KMS-11 (cell line): ENCODE measurements around the gene CCNE1.

Source experiments
- H2AFZ ChIP-seq: fragments of 200-600 bp; sonication (generic); 2 replicates; pipeline ENCODE4 v1.6.1; 2016; ENCODE audit warnings: antibody characterized with exemption, mixed run types, low read depth
- H3K27ac ChIP-seq: fragments of 200-600 bp; sonication (generic); 2 replicates; pipeline ENCODE4 v1.6.1; 2016; ENCODE audit warnings: mild to moderate bottlenecking, mixed run types
- H3K27me3 ChIP-seq: fragments of 200-600 bp; sonication (generic); 2 replicates; pipeline ENCODE4 v1.6.1; 2017; ENCODE audit warnings: mild to moderate bottlenecking, low read depth, mixed run types, moderate library complexity; ENCODE audit not compliant: insufficient read depth
- H3K36me3 ChIP-seq: fragments of 200-600 bp; sonication (generic); 2 replicates; pipeline ENCODE4 v1.6.1; 2017; ENCODE audit warnings: mild to moderate bottlenecking, mixed run types; ENCODE audit not compliant: insufficient read depth
- H3K4me1 ChIP-seq: fragments of 200-600 bp; sonication (generic); 2 replicates; pipeline ENCODE4 v1.6.1; 2016; ENCODE audit warnings: mild to moderate bottlenecking, low read depth, mixed run types; ENCODE audit not compliant: poor library complexity, severe bottlenecking
- H3K4me2 ChIP-seq: fragments of 200-600 bp; sonication (generic); 2 replicates; pipeline ENCODE4 v1.7.0; 2016; ENCODE audit warnings: mild to moderate bottlenecking, mixed run types
- H3K4me3 ChIP-seq: fragments of 200-600 bp; sonication (generic); IDR thresholded peaks from 2 replicates; pipeline ENCODE4 v1.6.1; 2017; ENCODE audit warnings: low read depth, low read length, mixed read lengths; ENCODE audit not compliant: insufficient read depth
- H3K79me2 ChIP-seq: fragments of 200-600 bp; sonication (generic); 2 replicates; pipeline ENCODE4 v1.6.1; 2016; ENCODE audit warnings: low read depth, mixed run types; ENCODE audit not compliant: insufficient read depth
- H3K9ac ChIP-seq: fragments of 200-600 bp; sonication (generic); 2 replicates; pipeline ENCODE4 v1.6.1; 2016; ENCODE audit warnings: mild to moderate bottlenecking, mixed run types
- H4K20me1 ChIP-seq: fragments of 200-600 bp; sonication (generic); 2 replicates; pipeline ENCODE4 v1.6.1; 2016; ENCODE audit warnings: mild to moderate bottlenecking, mixed run types; ENCODE audit not compliant: insufficient read depth
- TF ChIP-seq, protein P1 (sequence below): fragments of 200-600 bp; sonication (generic); conservative IDR thresholded peaks from 2 replicates; pipeline ENCODE4 v1.6.1; 2017; ENCODE audit warnings: low read depth, mild to moderate bottlenecking, antibody characterized with exemption, low read length, moderate library complexity, mixed read lengths

The CCNE1 gene

GRCh38 chr19:29809795-29810503 lies 1.8 kb upstream of the CCNE1 start:
- H3K4me1 ChIP-seq: no peaks in the 10 kb centered on the region
- H3K4me3 ChIP-seq: no peak overlapping the region
- H4K20me1 ChIP-seq: no peaks in the 10 kb centered on the region
- H3K9ac ChIP-seq: no peak overlapping the region
- peak overlapping the region; percentile 58; the same call in 1 of the 2 replicates for H2AFZ ChIP-seq
- H3K79me2 ChIP-seq: no peaks in the 10 kb centered on the region
- no peak overlapping the region; the same call in 1 of the 2 replicates for H3K4me2 ChIP-seq
- H3K27me3 ChIP-seq: no peaks in the 10 kb centered on the region
- TF ChIP-seq, protein P1, sequence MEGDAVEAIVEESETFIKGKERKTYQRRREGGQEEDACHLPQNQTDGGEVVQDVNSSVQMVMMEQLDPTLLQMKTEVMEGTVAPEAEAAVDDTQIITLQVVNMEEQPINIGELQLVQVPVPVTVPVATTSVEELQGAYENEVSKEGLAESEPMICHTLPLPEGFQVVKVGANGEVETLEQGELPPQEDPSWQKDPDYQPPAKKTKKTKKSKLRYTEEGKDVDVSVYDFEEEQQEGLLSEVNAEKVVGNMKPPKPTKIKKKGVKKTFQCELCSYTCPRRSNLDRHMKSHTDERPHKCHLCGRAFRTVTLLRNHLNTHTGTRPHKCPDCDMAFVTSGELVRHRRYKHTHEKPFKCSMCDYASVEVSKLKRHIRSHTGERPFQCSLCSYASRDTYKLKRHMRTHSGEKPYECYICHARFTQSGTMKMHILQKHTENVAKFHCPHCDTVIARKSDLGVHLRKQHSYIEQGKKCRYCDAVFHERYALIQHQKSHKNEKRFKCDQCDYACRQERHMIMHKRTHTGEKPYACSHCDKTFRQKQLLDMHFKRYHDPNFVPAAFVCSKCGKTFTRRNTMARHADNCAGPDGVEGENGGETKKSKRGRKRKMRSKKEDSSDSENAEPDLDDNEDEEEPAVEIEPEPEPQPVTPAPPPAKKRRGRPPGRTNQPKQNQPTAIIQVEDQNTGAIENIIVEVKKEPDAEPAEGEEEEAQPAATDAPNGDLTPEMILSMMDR: no peak
- no peaks in the 10 kb centered on the region for H3K36me3 ChIP-seq
- H3K27ac ChIP-seq: no peak overlapping the region

DNA sequence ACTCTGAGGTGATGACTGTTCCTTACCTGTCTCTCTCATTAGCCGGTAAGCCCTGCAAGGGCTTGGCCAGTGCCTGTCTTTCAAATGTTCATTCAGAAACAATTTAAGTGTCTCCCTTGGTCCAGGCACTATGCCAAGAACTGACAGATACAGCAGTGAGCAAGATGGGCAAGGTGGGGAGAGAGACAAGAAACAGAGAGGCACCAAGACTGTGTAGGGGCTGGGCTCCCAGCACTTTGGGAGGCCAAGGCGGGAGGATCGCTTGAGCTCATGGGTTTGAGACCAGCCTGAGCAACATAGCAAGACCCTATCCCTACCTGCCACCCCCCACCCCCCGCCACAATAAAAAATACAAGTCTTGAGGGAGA lies 1.3 kb upstream of the CCNE1 start:
- Histone ChIP-seq H3K36me3 (no peaks in the 10 kb centered on the region), H3K9ac (peak overlapping the region; percentile 83; the same call in 1 of the 2 replicates), H2AFZ (peak overlapping the region; percentile 58), H4K20me1 (no peaks in the 10 kb centered on the region), H3K27me3 (no peaks in the 10 kb centered on the region), H3K79me2 (no peaks in the 10 kb centered on the region), H3K4me3 (no peak overlapping the region), H3K4me2 (peak overlapping the region; percentile 44), H3K27ac (peak overlapping the region; percentile 46; the same call in 1 of the 2 replicates), H3K4me1 (no peaks in the 10 kb centered on the region)
- TF ChIP-seq, protein P1: no peak

DNA sequence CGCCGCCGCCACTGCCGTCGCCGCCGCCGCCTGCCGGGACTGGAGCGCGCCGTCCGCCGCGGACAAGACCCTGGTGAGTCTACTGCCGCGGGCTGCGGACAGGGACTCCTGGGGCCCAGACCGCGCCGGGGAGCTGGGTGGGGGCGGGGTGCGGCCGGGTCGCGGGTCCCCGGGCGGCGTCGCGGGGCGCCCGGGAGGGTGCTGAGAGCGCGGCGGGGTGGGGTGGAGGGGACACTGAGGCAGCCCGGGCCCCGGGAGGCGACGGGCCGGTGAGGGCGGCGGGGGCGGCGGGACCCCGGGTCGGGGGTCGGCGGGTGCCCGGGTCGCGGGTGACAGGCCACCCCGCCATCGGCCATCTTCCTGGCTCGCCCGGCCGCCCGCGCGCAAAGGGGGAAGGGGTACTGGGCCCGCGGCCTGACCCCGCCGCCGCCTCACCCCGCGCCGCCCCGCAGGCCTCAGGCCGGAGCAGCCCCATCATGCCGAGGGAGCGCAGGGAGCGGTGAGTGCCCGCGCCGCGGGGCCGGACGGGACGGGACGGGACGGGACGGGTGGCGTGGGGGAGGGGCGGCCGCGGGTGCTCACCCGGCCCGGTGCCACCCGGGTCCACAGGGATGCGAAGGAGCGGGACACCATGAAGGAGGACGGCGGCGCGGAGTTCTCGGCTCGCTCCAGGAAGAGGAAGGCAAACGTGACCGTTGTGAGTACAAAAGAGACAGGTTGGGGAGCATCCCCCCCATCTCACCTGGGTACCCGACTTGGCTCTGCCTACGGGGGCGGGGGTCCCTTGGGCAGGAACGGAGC lies 489 bp downstream of the CCNE1 start:
- H3K4me1 ChIP-seq: no peaks in the 10 kb centered on the region
- no peaks in the 10 kb centered on the region for H4K20me1 ChIP-seq
- no peaks in the 10 kb centered on the region for H3K79me2 ChIP-seq
- H3K4me2 ChIP-seq: peak overlapping the region; percentile 64
- H3K4me3 ChIP-seq: no peak overlapping the region
- peak overlapping the region; percentile 47; the same call in 1 of the 2 replicates for H2AFZ ChIP-seq
- no peak overlapping the region for H3K27ac ChIP-seq
- H3K9ac ChIP-seq: no peak overlapping the region; the same call in 1 of the 2 replicates
- no peaks in the 10 kb centered on the region for H3K27me3 ChIP-seq
- TF ChIP-seq, protein P1: no peak
- no peaks in the 10 kb centered on the region for H3K36me3 ChIP-seq

DNA sequence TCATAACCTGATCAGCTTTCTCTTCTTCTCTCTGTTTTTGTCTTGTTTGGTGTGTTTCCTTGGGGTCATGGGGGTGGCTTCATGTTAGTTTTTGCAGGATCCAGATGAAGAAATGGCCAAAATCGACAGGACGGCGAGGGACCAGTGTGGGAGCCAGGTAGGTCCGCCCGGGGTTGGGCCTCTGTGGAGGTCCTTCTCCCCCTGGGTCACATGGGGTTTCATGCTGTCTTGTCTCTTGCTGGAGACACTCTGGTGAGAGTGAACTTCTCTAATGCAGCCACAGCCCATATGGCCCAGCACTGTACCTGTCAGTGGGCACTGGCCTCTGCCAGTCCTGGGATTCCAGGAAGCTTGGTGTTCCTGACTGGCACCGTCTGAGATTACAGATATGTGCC lies 1.1 kb downstream of the CCNE1 start:
- H3K4me3 ChIP-seq: no peak overlapping the region
- H4K20me1 ChIP-seq: no peaks in the 10 kb centered on the region
- no peak overlapping the region for H3K27ac ChIP-seq
- no peaks in the 10 kb centered on the region for H3K27me3 ChIP-seq
- H3K4me1 ChIP-seq: no peaks in the 10 kb centered on the region
- peak overlapping the region; percentile 47; the same call in 1 of the 2 replicates for H2AFZ ChIP-seq
- peak overlapping the region; percentile 64 for H3K4me2 ChIP-seq
- no peaks in the 10 kb centered on the region for H3K36me3 ChIP-seq
- TF ChIP-seq, protein P1: no peak
- H3K9ac ChIP-seq: no peak overlapping the region
- no peaks in the 10 kb centered on the region for H3K79me2 ChIP-seq
